Cortex of kidney (tissue), 1 donor: ENCODE data around the gene CRK.

Experiments
- DNase-seq: peaks from one replicate; lab custom pipeline; 2025; lab: John Stamatoyannopoulos, UW

CRK gene

DNA sequence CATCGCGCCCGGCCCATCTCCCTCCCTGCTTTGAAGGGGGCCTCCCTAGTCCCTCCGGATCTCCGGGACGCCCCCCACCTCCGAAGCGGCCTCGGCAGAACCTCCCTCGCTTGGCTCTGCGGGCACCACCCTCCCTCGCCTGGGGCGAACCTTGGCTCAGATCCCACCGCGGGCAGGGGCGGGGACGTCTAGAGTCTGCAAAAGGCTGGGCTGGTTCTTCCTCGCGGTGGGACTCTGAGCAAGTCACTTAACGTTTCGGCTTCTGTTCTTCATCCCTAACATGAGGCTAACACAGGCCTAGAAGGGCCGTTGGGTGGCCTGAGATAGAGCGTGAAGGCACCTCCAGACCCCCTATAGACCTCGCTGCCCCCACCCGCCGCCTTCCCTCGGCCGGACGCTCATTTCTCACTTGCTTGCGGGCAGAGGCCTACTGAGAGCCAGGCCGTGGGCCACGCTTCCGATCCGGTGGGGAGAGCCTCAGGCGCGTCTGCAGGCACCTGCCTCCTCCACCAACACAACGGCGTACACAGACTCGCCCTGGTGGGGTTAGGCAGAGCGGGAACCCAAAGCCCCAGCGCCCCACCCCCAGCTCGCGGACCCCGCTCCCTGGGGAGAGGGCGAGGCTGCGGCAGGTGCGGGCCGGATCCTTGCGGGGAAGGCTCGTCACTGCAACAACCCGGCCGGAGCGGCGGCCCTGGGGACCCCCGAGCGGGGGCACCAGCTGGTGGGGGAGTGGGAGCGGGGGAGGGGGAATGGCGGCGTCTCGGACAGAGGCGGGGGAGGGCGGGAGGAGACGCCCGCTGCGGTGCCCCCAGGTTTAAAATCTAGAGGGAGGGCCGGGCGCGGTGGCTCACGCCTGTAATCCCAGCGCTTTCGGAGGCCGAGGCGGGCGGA is 31.0 kb upstream of the CRK start:
- no peak for DNase-seq

DNA sequence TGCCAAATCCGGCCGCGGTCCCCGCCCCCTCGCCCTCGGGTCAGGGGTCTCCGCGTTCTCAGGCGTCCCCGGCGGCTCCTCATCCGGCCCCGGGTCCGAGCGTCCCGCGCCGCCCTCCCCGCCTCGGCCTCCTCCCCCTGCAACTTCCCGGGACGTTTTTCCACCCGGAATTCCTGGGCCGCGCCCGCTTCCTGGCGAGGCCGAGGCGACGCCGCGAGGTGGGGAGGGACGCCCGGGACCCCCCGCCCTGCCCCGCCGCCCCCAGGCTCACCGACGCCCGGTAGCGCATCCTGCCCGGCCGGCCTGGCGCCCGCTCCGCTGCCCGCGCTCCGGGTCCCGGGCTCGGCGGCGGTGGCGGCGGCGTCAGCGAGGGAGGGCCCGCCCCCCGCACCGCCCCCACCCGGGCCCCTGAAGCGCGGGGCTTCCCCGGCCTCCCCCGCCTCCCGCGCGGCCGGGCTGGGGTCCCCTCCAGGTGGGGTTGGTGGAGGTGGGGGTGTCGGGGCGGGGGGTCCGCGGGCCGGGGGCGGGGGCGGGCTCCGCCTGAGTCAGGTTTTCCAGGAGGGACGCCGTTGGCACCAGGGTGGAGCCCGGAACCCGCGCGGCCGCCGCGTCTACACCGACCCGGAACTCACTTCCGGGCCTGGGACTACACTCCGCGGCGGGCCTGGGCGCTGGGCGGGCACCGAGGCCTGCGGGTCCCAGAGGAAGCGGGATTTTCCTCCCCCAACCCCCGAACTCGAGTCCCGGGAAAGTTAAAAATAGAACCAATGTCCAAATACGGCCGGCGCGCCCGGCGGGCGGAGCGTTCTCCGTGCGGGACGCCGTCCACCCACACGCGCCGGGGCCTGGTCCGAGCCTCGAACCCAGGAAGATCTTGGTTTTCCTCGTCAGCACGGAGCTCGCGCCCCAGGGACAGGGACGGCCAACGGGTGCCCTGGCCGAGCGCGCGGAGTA is 29.7 kb upstream of the CRK start:
- no peak for DNase-seq

DNA sequence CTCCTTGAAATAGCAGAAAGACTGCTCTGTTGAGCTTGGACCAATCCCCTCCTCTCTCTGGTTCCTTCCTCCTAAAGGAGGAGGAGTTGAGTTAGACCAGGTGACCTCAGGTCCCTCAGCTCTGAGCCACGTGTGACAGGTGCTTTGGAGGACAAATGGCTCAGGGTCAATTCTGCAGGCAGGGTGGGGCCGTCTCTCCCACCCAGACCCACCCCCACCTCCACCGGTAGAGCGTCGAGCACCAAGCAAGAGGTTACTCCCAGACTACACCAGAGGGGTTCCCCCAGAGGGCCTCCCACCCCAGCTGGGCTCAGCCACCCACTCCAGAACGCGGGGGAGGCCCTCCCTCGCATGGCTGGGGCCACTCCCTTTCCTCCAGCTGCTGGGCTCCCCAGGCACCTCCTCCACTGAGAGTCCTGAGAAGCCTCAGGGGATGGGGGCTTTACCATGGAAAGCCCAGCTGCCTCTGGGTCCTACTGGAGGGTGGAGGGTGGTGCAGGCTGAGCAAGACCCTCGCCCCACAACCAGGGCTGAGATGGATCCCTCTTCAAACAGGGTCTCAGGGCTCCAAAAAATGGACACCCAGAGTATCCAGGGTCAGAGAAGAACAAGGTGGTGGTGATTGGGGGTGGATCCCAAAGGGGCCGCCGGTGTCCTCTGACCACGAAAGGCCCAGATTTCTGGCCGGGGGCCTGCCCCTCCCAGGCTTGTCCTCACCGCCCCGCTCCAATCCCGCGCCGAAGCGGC is 28.8 kb upstream of the CRK start:
- no peak for DNase-seq

DNA sequence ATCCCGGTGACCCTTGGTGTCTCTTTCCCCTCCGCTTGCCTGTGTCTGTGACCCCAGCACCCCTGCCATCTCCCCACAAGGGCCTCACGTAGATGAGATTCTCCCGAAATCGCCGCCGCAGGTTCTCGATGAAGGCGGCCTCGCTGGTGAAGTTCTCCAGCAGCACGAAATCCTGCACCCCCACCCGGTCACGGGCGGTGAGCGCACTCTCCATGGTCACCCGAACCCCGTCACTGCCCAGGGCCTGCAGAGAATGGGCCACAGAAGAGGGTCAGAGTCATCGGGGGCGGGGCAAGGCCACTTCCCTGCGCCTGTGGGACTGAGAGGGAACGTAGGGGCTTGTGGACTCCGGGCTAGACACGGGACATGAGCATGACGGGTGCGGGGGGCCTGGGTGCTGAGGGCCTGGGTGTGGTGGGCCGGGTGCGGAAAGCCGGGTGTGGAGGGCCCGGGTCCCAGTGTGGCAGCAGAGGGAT is 28.1 kb upstream of the CRK start:
- DNase-seq, result no peak

DNA sequence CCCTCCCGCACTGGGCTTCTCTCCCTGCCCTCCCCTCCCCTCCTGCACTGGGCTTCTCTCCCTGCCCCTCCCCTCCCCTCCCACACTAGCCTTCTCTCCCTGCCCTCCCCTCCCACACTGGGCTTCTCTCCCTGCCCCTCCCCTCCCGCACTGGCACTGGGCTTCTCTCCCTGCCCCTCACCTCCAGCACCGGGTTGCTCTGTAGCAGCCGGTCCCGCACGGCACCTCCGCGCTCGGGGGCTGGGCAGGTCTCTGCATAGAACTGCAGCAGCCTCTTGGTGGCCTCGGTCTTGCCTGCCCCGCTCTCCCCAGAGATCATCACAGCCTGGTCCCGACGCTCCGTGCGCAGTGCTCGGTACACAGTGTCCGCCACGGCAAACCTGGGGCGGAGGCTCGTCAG is 26.6 kb upstream of the CRK start:
- no peak for DNase-seq

DNA sequence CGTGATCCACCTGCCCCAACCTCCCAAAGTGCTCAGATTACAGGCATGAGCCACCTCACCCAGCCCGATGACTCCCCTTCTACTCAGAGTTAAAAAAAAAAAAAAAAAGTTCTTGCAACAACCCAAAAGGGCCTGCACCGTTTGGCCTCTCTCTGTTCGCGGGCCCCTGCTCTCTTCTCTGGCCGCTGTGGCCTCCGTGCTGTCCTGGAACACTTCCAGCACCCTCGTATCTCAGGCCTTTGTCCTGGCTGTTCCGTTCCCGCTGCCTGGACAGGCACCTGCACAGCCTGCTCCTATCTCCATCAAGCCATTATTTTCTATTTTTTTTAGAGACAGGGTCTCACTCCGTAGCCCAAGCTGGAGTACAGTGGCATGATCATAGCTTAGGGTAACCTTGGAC is 25.7 kb upstream of the CRK start:
- no peak for DNase-seq

DNA sequence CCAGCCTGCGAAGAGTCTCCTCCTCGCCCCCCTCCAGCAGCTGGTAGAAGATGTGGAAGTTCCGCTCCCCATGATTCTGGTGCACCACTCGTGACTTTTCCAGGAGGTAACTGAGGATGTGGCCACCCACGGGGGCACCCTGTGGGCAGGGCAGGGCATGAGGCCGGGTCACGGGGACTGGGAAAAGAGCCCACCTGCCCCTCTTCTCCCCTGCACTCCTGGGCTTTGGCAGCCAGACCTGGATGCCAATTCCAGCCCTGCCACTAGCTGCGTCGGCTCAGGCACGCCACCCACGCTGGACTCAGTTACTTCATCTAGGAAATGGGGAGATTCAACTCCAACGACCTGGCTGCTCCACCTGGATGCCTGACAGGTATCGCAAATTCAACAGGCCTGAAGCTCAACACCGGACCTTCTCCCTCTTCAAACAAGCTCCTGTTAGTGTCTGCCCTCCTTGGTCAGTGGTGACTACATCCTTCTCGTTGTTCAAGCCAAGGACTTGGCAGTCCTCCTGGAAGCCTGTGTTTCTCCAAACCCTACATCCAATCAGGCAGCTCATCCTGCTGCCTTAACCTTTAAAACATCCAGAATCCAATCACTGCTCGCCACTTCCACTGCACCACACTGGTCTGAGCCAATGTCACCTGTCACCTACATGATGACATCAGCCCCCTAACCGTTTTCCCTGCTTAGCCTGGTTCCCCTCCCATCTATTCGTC is 24.9 kb upstream of the CRK start:
- no peak for DNase-seq

DNA sequence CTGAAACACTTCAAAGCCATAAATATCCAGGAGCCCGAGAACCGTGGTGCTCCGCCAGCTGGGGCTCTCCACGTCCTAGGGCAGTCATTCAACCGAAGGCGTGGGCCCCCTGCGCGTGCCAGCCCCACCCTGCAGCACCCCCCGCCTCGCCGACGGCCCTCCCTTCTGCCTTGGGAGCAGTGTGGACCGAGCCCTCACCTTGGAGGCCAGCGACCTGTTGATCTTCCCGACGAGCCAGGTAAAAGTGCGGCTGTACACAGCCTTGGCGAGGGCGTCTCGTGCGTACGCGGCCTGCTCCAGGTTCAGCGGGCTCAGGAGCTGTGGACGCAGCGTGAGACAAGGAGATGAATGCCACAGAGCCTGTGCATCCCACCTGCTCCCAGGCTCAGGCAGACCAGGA is 22.4 kb upstream of the CRK start:
- DNase-seq, result no peak

DNA sequence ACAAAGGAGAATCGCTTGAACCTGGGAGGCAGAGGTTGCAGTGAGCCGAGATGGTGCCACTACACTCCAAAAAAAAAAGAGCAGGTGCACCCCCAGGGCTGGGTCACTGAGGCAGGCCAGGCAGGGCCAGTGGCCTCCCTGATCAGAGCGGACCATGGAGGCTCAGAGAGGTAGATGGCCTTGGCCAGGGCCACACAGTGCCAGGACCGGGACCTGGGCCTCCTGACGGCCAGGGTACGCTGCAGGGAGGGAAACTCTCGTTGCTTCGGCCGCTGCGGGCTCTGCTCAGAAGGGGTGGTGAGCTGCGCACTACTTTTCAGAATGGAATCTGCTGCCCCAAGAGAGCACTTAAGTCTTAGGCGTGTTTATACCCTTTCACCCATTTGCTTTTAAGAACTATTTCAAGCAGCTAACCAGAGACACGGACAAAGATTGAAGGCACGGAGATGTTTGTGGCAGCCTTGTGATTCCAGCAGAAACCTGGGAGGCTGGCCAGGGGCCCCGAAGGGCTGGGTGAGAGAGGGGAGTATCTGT is 19.4 kb upstream of the CRK start:
- DNase-seq, result no peak

DNA sequence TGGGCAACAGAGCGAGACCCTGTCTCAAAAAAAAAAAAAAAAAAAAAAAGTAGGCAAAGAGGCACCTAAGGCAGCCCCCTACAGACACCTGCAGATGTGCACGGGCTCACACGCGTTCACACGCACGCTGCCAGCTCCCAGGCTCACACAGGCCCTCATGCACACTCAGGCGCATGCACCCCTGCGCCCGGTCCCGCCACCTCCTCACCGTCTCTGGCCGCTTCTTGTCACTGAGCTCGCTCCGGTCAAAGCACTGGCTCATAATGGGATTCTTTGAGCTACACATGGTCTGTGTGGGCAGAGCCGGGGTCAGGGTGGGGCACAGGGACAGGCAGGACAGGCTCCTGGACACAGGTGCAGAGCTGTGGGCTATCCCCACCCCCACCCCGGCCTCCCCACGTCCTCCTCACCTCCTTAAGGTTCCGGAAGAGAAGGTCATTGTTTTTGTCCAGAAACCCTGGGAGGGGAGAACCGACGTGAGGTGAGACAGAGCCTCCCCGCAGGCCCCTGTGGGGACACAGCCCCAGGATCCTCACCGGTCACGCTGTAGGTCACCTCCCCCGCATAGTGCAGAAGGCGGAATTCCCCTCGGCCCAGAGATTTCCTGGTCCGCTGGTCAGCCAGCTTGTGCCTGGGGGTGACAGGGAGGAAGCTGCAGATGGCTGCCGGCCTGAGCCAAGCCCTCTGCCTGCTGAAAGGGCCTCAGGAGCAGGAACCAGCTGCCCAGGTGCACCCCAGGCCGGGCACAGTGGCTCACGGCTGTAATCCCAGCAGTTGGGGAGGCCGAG is 18.6 kb upstream of the CRK start:
- no peak for DNase-seq

DNA sequence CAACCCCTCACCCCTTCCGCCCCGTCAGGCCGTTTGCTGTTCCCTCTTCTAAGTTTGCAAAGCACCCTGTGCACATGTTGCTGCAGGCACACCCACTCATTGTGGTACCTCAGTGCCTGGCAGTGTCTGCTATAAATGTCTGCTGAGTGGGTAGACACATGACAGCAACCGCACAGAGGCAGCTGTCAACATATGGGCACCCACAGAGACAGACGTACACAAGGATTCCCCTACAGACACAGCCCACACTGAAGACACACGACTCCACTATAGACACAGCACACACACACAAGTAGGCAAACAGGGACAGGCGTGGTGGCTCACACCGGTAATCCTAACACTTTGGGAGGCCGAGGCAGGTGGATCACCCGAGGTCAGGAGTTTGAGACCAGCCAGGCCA is 17.8 kb upstream of the CRK start:
- no peak for DNase-seq

DNA sequence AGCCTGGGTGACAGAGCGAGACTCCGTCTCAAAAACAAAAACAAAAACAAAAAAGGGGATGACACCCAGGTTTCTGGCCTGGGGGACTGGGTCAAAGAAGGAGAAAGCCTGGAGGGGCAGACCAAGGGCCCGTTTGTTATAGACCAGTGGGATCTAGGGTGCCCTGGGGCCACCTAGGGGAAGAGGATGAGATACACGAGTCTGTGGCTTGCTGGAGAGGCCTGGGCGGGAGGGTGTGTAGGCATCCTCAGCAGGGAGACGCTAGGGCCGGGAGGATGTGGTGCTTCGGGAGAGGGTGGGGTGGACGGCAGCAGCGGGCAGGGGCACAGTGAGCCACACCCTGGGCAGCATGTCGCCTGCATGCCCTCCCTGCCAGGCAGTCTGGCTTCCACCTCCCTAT is 17.1 kb upstream of the CRK start:
- no peak for DNase-seq

DNA sequence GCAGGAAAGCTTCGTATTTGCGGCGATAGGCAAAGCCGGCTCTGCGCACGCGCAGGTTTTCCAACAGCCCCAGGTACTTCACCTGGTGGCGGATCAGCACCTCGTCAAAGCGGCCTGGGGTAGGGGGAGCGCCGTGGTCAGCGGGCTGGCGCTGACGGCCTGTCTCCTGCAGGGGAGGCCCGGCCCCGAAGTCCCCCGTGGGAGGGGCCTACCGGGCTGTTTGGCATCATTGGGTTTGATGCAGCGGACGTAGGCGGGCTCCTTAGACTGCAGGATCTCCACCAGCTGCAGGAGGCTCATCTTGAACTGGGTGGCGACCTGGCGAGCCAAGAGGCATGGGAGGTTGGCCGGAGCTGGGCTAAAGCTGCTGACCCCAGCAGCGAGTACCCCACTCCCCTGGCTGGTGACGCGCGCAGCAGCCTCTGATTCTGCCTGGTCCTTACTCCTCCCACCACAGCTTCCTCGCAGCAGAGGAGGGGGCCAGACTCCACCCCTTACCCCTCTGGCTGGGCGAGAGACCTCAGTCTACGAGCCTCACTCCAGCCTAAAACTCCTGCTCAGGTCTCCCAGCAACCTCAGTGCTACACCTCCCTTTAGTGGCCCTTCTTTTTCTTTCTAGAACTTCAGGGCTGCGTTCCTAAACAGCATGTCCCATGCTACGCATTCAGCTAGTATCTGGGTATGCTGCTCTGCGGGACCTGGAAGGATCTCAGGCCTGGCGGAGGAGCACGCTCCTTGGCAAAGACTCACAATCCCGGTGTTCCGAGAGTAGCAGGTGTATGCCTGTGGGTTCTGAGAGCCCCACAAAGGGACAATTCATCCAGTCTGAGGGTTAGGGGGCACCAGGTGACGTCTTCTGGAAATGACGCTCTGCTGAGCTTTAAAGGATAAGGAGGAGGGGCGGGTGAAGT is 16.1 kb upstream of the CRK start:
- no peak for DNase-seq

DNA sequence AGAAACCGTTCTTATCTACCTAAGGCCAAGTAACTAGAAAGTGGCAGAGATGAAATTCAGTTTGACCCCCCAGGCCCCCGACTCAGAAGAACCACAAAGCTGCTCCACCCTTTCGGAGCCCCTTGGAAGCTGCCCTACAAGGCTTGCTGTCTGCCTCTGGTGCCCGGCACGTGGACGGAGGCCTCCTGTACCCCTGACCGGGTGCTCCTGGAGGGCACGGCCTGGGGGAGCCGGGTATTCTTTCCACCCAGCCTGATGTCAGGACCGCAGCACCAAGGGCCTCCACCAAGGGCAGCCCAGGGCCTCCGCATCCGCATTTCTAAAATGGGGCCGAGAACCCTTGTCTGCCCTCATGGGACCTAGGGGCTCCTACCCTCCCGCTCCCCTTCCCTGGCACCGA is 15.5 kb upstream of the CRK start:
- no peak for DNase-seq

DNA sequence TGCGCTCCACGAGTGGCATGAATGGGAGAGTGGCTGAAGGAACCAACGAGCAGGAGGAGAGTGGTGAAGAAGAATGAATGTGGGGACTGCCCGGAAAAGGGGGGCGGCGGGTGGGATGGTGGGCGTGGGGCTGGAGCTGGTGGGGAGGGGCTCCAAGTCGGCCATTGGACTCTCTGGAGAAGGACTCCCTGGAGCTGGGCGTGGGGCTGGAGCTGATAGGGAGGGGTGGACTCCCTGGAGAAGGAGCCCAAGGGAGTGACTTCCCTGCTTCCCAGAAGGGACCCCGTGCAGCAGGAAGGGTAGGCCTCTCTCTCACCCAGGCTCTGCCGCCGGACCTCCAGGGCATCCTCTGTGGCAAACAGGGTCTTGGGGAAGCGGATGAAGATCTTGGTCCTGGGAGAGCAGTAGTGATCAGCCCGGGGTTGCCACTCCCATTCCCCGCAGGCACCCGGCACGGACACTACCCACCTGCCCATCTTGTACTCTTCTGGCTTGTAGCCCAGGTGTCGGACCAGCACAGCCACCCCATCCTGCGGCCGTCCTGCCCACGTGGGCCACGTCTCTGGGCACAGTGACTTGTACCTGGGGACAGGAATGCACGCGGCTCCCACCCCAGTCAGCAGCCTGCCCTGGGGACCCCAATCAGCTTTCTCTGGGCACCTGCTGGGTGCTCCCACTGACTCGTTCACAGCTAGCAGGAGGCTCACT is 14.9 kb upstream of the CRK start:
- DNase-seq, result no peak

DNA sequence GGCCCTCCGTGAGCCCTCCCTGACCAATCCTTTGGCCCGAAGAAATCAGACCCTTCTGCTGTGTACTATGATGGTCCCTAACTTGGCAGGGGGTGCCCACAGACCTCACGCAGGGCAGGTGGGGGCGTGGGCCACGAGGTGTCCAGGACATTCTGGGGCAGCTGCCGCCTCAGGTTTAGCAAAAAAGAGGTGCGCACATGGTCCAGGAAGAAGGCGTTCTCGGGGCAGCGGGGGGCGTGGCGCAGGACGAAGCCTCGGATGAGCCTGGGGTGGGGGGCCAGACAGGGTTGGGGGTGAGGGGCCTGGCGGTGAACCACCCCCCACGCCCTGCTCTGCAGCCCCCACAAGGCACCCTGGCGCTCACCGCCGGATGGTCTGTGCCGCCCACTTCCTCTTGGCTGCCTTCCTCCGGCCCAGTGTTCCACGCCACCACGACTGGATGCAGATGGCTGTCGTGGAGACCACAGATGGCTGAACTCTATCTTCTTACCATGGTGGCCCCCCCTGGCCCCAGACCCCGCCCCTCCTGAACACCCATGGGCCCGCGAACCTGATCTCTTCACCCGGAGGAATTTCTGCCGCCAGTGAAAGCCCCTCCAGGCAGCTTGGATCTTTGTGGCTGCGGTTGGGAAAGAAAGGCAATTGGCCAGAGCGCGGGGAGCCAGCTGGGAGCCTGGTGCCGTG is 14.2 kb upstream of the CRK start:
- no peak for DNase-seq

DNA sequence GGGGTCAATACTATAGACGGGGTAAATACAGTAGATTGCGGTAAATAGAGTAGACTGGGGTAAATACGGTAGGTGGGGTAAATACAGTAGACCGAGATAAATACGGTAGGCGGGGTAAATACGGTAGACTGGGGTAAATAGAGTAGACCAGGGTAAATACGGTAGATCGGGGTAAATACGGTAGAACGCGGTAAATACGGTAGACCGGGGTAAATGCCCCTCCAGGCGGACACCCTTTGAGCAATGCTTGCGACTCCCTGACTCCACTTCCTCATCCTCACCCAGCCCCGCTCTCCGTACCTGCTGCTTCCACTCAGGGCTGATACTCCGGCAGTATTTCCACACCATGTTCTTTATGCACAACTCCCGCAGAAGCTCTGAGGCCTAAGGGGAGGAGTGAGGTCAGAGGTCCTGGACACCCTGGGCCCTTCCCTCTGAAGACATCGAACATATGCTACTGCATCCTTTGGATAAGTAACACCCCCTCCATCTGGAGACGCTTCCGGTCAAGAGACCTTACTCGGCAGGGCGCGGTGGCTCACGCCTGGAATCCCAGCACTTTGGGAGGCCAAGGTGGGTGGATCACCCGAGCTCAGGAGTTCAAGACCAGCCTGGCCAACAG is 13.3 kb upstream of the CRK start:
- no peak for DNase-seq
